ENCODE measurements around the gene GCNT2.

GCNT2 gene

DNA sequence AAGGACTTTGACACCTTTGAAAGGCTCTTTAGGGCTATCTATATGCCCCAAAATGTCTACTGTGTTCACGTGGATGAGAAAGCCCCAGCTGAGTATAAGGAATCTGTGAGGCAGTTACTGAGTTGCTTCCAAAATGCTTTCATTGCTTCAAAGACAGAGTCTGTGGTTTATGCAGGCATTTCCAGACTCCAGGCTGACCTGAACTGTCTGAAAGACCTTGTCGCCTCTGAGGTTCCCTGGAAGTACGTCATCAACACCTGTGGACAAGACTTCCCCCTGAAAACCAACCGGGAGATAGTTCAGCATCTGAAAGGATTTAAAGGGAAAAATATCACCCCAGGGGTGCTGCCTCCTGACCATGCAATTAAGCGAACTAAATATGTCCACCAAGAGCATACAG is 65.2 kb downstream of the GCNT2 start:
- no peak for TF ChIP-seq CTCF (IDR thresholded peaks at IDR 0.05)
- Histone ChIP-seq H2AFZ (no peak overlapping the region), H3K36me3 (ENCODE audit: control insufficient read depth, insufficient read depth, low read length) (no peaks in the 10 kb centered on the region), H3K9me3 (ENCODE audit: control insufficient read depth, low read length) (no peaks in the 10 kb centered on the region), H3K9ac (no peak overlapping the region), H3K4me1 (peaks cover 10% of the 10 kb centered on the region), H3K27me3 (ENCODE audit: control insufficient read depth, insufficient read depth, low read length) (no peaks in the 10 kb centered on the region), H3K4me2 (ENCODE audit: low read length) (no peak overlapping the region), H3K4me3 (ENCODE audit: low read depth, low read length) (no peak overlapping the region), H3K79me2 (no peaks in the 10 kb centered on the region), H3K27ac (no peak overlapping the region)

DNA sequence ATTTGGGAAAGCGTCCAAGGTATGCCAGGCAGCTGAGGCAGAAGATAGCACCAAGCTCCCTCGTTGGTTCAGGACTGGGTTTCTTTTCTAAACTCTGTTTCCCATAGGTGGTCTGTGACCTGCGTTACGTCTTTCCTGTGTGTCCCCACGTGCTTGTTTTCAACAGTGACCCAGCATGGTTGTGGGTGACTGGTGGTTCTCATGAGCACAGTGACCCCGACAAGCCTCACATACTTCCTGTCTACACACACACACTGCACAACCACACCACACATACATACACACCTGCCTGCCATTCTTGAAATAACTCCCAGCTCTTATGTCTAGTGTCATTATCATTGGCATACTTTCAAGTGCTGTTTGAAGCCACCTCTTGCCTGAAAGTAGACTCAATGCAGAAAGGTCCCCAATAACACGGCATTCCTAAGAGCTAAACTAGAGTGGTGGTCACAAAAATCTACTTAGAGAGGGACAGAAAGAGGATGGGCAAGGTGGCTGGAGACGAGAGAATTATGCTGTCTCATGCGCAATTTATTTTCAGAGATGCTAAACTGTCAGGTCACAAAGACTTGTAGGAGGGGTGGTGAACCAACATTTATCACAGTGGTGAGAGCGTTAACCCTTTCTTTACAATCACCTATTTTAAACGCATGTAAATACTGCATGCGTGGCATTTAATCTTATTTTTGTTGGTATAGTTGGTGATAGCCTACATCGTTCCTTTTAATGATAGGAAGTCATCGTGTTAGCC is 66.7 kb downstream of the GCNT2 start:
- Histone ChIP-seq H3K36me3 (ENCODE audit: control insufficient read depth, insufficient read depth, low read length) (no peaks in the 10 kb centered on the region), H3K27me3 (ENCODE audit: control insufficient read depth, insufficient read depth, low read length) (no peaks in the 10 kb centered on the region), H3K4me3 (ENCODE audit: low read depth, low read length) (no peak overlapping the region), H3K9ac (no peak overlapping the region), H3K79me2 (no peaks in the 10 kb centered on the region), H2AFZ (no peak overlapping the region), H3K4me1 (peaks cover 8% of the 10 kb centered on the region), H3K4me2 (ENCODE audit: low read length) (no peak overlapping the region), H3K9me3 (ENCODE audit: control insufficient read depth, low read length) (no peaks in the 10 kb centered on the region), H3K27ac (no peak overlapping the region)
- no peak for TF ChIP-seq CTCF (IDR thresholded peaks at IDR 0.05)

DNA sequence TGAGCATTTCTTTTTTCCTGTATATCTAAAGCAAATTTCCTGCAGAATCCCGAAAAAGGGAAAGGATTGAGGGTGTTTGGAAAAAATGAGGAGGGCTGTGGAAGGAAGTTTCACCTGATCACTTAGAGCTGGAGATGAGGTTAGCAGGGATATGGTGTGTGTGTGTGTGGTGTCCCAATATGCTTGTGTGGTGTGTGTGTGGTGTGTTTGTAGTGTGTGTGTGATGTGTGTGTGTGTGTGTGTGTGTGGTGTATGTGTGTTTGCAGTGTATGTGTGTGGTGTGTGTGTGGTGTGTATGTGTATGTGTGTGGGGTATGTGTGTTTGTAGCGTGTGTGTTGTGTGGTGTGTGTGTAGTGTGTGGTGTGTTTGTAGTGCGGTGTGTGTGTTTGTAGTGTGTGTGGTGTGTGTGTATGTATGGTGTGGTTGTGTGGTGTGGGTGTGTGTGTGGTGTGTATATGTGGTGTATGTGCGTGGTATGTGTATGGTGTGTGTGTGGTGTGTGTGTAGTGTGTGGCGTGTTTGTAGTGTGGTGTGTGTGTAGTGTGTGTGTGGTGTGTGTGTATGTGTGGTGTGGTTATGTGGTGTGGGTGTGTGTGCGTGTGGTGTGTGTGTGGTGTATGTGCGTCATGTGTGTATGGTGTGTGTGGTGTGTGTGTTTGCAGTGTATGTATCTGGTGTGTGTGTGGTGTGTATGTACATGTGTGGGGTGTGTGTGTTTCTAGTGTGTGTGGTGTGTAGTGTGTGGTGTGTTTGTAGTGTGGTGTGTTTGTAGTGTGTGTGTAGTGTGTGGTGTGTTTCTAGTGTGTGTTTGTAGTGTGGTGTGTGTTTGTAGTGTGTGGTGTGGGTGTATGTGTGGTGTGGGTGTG is 67.6 kb downstream of the GCNT2 start:
- Histone ChIP-seq H3K27me3 (ENCODE audit: control insufficient read depth, insufficient read depth, low read length) (no peaks in the 10 kb centered on the region), H3K4me3 (ENCODE audit: low read depth, low read length) (no peak overlapping the region), H3K79me2 (no peaks in the 10 kb centered on the region), H3K9ac (no peak overlapping the region), H3K9me3 (ENCODE audit: control insufficient read depth, low read length) (no peaks in the 10 kb centered on the region), H3K4me2 (ENCODE audit: low read length) (no peak overlapping the region), H2AFZ (no peak overlapping the region), H3K36me3 (ENCODE audit: control insufficient read depth, insufficient read depth, low read length) (no peaks in the 10 kb centered on the region), H3K27ac (no peak overlapping the region), H3K4me1 (no peaks in the 10 kb centered on the region)
- no peak for TF ChIP-seq CTCF (IDR thresholded peaks at IDR 0.05)

DNA sequence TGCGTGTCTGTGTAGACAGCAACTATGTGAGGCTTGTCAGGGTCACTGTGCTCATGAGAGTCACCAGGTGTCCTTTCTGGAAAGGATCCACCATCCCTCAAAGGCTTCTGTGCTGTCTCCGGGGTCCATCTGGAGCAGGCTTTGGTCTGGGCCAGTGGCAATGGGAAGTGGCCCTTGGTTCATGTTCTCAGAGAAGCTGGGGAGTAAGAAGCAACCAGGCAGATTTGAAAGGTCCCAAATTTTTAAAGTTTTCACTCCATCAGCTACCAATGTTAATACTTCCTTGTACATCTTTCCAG is 68.2 kb downstream of the GCNT2 start:
- Histone ChIP-seq H3K36me3 (ENCODE audit: control insufficient read depth, insufficient read depth, low read length) (no peaks in the 10 kb centered on the region), H3K27me3 (ENCODE audit: control insufficient read depth, insufficient read depth, low read length) (no peaks in the 10 kb centered on the region), H3K79me2 (no peaks in the 10 kb centered on the region), H3K4me1 (no peaks in the 10 kb centered on the region), H3K9ac (no peak overlapping the region), H3K9me3 (ENCODE audit: control insufficient read depth, low read length) (no peaks in the 10 kb centered on the region), H3K4me2 (ENCODE audit: low read length) (no peak overlapping the region), H2AFZ (no peak overlapping the region), H3K4me3 (ENCODE audit: low read depth, low read length) (no peak overlapping the region), H3K27ac (no peak overlapping the region)
- TF ChIP-seq CTCF (IDR thresholded peaks at IDR 0.05) = no peak

Measured in parathyroid adenoma (tissue), 2 donors.